ENCODE measurements around the gene CHCHD6.

The CHCHD6 gene

GRCh38 chr3:126668450-126669401 is 35.3 kb upstream of the CHCHD6 start:
- no peak for DNase-seq (ENCODE audit: low read depth in 1 of 2, low spot score in 1 of 2)

DNA sequence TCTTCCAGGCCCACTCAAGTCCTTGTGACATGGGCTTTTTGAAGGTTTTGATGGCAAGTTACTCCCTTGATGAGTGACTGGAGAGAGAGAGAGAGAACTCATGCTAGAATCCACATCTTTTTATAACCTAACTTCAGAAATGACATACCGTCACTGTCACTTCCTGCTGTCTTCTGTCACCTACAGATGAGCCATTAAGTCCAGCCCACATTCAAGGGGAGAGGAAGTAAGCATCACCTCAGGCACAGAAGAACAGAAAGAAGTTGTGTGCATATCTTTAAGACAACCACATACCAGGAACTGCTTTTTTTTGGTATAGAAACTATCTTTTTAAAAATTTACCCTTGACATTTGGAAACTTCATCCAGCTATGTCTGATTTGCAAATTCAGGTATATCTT is 32.5 kb upstream of the CHCHD6 start:
- no peak for DNase-seq (ENCODE audit: low read depth in 1 of 2, low spot score in 1 of 2)

- no peak for DNase-seq (ENCODE audit: low read depth in 1 of 2, low spot score in 1 of 2)
These were observed 31.7 kb upstream of the CHCHD6 start for GRCh38 chr3:126672340-126672739.

DNA sequence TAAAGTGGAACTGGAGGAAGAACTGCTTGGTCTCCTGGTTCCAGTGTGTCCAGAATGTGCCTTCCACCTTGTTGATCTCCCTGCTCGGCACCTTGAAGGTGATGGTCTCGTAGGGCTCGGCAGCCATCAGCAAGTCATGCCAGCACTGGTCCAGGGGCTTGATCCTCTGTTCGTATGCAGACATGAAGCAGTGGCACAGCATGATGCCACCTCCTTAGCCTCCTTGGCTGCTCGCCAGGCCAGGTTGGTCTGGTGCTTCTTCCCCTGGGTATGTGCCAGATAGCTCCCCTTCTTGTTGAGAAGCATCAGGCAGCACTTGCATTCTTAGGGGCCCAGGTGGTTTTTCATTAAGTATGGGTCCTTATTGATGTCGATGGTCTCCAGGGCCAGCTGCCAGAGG is 31.3 kb upstream of the CHCHD6 start:
- no peak for DNase-seq (ENCODE audit: low read depth in 1 of 2, low spot score in 1 of 2)

- DNase-seq (ENCODE audit: low read depth in 1 of 2, low spot score in 1 of 2), result no peak
These were observed 26.9 kb upstream of the CHCHD6 start for GRCh38 chr3:126676919-126677705.

GRCh38 chr3:126677862-126678503 is 26.1 kb upstream of the CHCHD6 start:
- no peak for DNase-seq (ENCODE audit: low read depth in 1 of 2, low spot score in 1 of 2)

DNA sequence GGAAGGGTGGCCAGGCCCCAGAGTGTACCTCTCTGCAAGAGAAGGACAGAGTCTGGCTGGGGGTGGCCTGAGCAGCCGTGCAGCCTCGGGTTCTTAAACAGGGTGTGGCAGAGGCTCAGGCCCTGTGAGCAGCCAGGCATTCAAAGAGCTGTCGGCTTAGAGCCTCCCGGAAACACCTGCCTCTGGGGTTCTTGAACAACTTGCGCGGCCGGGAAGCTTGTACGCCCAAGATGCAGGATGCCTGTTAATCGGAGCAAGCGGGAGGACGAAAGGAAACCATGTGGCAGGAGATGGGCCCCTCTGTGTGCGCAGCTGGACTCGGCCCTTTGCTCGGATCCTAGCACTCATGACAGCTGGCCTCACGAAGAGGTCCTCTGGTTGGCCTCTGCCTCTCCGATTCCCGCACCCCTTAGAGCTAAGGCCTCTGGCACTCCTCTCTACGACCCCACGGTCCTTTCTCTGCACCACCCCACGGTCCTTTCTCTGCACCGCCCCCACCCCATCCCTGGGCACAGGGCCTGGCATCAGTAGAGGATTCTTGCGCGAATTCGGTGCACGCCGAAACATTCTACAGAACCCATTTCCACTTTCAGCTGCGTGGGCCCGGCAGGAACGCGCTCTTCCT is 25.2 kb upstream of the CHCHD6 start:
- DNase-seq (ENCODE audit: low read depth in 1 of 2, low spot score in 1 of 2), result no peak

DNA sequence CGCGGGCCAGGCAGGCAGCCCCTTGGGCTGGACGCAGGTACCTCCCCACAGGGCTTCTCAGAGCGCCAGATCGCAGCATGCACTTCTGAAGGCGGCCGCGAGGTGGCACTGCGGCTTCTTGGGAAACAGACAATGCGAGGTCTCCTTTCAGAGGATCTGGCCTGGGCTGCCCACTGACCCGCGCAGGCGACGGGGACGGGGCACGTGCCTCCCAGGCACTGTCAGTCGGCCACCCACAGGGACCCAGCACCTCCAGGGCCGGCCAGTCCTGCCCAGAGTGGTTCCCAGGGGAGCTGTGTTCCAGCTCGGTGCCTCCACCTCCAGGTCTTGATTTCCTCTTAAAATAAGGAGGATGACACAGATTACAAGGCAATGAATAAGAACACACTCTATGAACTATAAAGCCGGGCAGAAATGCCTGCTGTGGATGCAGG is 24.7 kb upstream of the CHCHD6 start:
- peak; percentile 58 to 69 for DNase-seq (ENCODE audit: low read depth in 1 of 2, low spot score in 1 of 2)

DNA sequence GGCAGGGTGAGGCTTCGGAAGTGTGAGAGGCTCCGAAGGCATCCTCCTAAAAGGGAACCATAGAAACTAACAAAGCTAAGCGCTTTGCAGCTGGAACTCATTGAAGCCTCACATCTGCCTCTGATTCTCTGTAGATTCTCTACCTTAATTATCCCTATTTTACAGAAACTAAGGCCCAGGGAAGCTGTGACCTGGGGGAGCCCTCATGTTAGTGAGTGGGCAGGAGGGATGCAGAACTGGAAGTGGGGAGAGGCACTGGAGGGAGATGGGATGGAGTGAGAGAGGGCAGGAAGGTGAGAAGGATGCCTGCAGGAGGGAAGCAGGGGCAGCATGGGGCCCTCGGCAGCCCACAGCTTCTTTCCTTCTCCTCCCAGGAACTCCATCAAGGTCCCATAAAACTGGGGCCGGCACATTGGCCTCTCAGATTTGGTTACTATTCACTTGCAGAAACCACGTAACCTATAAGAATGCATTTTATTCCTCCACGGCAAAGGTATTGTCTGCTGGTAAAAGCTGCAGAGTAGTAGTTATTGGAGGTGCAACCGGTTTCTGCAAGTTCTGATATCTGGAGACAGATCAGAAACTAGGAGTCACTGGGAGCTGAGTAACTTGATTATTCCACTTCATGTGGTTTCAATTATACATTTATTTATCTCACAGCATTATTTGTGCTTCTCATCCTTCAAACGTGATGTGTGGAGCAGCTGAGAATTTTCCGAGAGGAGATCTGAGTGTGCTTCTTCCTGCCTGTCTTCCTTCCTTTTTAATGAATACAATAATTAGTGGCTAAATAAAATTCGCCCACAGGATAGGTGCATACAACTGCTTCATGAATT is 24.0 kb upstream of the CHCHD6 start:
- no peak for DNase-seq (ENCODE audit: low read depth in 1 of 2, low spot score in 1 of 2)

DNA sequence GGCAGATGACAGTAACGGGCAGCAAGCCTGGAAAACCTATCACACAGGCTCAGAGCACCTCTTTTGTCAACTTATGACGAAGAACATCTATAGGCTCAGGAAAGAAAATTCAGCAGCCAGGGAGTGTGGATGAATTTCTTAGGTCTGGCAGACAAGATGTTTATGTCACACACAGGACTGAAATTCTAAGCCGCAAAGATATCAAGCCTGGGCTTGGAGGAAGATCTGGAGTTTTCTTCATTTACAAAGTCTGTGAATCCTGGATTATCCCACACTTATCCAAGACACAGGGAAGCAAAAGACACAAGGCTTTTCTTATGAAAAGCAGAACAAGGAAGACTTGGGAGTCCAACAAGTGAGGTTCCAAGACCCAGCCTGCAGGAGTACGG is 23.4 kb upstream of the CHCHD6 start:
- no peak for DNase-seq (ENCODE audit: low read depth in 1 of 2, low spot score in 1 of 2)

- no peak for DNase-seq (ENCODE audit: low read depth in 1 of 2, low spot score in 1 of 2)
These were observed 22.0 kb upstream of the CHCHD6 start for GRCh38 chr3:126682009-126682408.

DNA sequence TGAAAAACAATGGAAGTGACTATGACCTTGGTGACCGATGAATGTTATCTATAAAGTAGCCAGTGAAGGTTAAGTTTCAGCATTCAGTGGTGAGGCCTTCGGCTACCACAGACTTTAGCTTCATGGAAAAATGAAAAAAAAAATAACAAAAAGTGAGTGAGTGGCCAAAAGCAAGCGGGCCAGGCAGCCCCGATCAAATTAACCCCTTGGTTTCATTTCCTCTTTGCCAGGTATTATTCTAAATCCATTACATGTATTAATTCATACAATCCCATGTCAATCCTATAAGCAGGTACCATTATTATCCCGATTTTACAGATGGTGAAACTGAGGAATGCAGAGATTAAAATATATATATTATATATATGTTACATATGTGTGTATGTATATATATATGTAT is 21.0 kb upstream of the CHCHD6 start:
- no peak for DNase-seq (ENCODE audit: low read depth in 1 of 2, low spot score in 1 of 2)

GRCh38 chr3:126684218-126684751 is 19.8 kb upstream of the CHCHD6 start:
- no peak for DNase-seq (ENCODE audit: low read depth in 1 of 2, low spot score in 1 of 2)

- DNase-seq (ENCODE audit: low read depth in 1 of 2, low spot score in 1 of 2), result no peak
These were observed 19.0 kb upstream of the CHCHD6 start for GRCh38 chr3:126685021-126685420.

DNA sequence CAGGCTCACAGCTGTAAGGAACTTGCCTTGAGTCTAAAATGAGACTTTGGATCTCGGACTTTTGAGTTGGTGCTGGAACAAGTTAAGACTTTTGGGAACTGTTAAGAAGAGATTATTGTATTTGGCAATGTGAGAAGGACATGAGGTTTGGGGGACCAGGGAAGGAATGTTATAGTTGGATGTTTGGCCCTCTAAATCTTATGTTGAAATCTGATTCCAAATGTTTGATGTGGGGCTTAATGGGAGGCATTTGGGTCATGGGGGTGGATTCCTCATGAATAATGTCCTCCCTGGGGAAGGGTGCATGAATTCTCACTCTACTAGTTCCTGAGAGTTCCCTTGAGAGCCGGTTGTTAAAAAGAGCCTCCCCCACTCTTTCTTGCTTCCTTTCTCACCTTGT is 18.5 kb upstream of the CHCHD6 start:
- DNase-seq (ENCODE audit: low read depth in 1 of 2, low spot score in 1 of 2), result no peak

DNA sequence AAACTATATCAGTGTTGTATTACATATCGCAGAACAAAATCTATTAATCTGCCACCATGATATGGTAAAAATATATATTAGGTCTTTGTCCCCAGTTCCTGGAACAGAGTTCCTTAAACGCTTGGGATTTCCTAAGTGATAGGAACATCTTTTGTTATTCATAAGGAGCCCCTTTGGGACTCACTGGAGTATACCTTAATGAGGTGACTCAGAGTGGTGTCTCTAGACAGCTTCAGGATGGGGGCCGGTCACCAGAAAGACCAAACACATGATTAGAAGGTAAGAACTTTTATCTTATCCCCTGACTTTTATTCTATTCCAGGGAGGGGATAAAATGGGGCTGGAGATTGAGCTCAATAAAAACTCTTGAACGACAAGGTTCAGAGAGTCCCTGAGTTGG is 12.3 kb upstream of the CHCHD6 start:
- no peak for DNase-seq (ENCODE audit: low read depth in 1 of 2, low spot score in 1 of 2)

DNA sequence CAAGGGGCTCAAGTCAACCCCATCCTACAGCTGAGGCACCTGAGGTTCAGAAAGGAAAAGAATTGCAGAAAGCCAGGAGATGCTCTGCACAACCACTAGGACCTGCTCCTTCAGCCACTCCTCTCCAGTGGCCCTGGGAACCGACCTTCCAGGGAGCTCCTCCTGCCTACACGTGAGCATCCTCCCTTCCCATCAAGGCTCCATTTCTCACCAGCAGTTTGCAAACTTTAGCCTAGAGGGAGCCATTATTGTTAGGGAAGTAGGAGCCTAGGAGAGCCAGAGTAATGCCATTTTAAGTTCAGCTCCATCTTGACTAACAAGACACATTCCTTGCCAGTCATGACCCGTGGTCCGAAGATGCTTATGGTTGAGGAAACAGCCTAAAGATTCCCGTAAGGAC is 11.2 kb upstream of the CHCHD6 start:
- DNase-seq (ENCODE audit: low read depth in 1 of 2, low spot score in 1 of 2), result no peak

GRCh38 chr3:126693921-126694320 is 10.1 kb upstream of the CHCHD6 start:
- DNase-seq (ENCODE audit: low read depth in 1 of 2, low spot score in 1 of 2), result no peak

DNA sequence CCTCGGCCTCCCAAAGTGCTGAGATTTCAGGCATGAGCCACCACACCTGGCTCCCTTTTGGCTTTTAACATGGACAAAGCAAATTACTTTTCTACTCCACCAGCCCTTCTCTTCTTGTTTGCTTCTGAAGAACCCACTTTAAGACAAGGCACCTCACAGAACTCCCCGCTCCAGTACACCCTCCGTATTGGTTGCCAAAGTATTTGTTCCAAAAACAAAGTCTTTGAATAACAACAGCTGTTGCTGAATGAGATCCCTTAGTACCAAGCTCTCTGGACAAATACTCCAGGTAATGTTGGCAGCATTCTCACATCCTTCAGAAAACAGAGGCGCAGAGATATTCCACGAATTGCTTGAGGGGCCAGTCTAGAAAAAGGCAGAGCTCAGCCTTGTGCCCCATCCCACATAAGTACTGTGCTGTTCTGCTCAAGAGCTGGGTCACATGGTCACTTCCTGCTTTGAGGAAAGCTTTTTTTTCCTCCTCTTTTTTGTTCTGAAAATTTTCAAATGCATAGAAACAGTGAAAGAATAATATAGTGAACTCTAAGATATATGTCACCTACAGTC is 7.3 kb upstream of the CHCHD6 start:
- DNase-seq (ENCODE audit: low read depth in 1 of 2, low spot score in 1 of 2), result no peak

- no peak for DNase-seq (ENCODE audit: low read depth in 1 of 2, low spot score in 1 of 2)
These were observed 5.0 kb upstream of the CHCHD6 start for GRCh38 chr3:126699011-126699410.

All from activated T-helper 1 cell treated with anti-CD3 and anti-CD28 coated beads, Interleukin-2, amount 50 U/mL, for 16 hours (primary cell).